ENCODE results near the gene IP6K1.

GRCh38 chr3:49716169-49716568 lies 70.2 kb downstream of the IP6K1 start:
- TF ChIP-seq, protein P1, sequence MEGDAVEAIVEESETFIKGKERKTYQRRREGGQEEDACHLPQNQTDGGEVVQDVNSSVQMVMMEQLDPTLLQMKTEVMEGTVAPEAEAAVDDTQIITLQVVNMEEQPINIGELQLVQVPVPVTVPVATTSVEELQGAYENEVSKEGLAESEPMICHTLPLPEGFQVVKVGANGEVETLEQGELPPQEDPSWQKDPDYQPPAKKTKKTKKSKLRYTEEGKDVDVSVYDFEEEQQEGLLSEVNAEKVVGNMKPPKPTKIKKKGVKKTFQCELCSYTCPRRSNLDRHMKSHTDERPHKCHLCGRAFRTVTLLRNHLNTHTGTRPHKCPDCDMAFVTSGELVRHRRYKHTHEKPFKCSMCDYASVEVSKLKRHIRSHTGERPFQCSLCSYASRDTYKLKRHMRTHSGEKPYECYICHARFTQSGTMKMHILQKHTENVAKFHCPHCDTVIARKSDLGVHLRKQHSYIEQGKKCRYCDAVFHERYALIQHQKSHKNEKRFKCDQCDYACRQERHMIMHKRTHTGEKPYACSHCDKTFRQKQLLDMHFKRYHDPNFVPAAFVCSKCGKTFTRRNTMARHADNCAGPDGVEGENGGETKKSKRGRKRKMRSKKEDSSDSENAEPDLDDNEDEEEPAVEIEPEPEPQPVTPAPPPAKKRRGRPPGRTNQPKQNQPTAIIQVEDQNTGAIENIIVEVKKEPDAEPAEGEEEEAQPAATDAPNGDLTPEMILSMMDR (conservative IDR thresholded peaks at IDR 0.05 in 1 of 2, IDR thresholded peaks at IDR 0.05 in 1 of 2; ENCODE audit: extremely low read depth in 1 of 2, insufficient read depth in 1 of 2, low read depth in 1 of 2, low read length in 2 of 2), result no peak
- no peak for TF ChIP-seq EZH2 (IDR thresholded peaks at IDR 0.05; ENCODE audit: borderline replicate concordance, low read length)

All from mammary epithelial cell (primary cell).